ENCODE data around the gene NCOA3.

GRCh38 chr20:47660602-47660905, 158.9 kb downstream of the NCOA3 start:
- no peak for TF ChIP-seq CTCF (conservative IDR thresholded peaks at IDR 0.05 in 1 of 2, IDR thresholded peaks at IDR 0.05 in 1 of 2; ENCODE audit: low read depth in 1 of 2, low read length in 2 of 2)
- TF ChIP-seq EZH2 (IDR thresholded peaks at IDR 0.05; ENCODE audit: low read length, missing control alignments): no peak
